ENCODE measurements around the gene RIT1.

- TF ChIP-seq CTCF (IDR thresholded peaks at IDR 0.05; ENCODE audit: low read depth, low read length) (no peak), MAX (IDR thresholded peaks at IDR 0.05; ENCODE audit: low read depth, low read length) (0 out of 2 replicates have a peak, but pooled peaks have one; percentile 15)
Observed at GRCh38 chr1:155911156-155912055, at the start of gene RIT1.

Data from NB4 (cell line).